ENCODE measurements around the gene CAMKMT. TPM values are rescaled to one million over a fixed set of nuclear protein-coding genes. Genes with fewer than 3 reads are reported as not detected.

Gene CAMKMT
- total RNA-seq, 2 donors from 2014 or later, result 3.6 to 4.6 TPM

- Histone ChIP-seq H3K4me3 (no peak overlapping the region), H3K4me1 (no peaks in the 10 kb centered on the region), H3K27ac (no peak overlapping the region), H3K36me3 (no peaks in the 10 kb centered on the region), H3K27me3 (no peaks in the 10 kb centered on the region), H3K9me3 (no peaks in the 10 kb centered on the region)
- no peak for DNase-seq (ENCODE audit: low spot score)
- TF ChIP-seq CTCF (IDR thresholded peaks at IDR 0.05), result no peak
These were observed 210.6 kb downstream of the CAMKMT start for GRCh38 chr2:44572196-44572900.

GRCh38 chr2:44573996-44574395 is 212.2 kb downstream of the CAMKMT start:
- Histone ChIP-seq H3K4me1 (no peaks in the 10 kb centered on the region), H3K4me3 (no peak overlapping the region), H3K27ac (no peak overlapping the region), H3K36me3 (no peaks in the 10 kb centered on the region), H3K9me3 (no peaks in the 10 kb centered on the region), H3K27me3 (no peaks in the 10 kb centered on the region)
- no peak for DNase-seq (ENCODE audit: low spot score)
- no peak for TF ChIP-seq CTCF (IDR thresholded peaks at IDR 0.05)

- Histone ChIP-seq H3K9me3 (no peaks in the 10 kb centered on the region), H3K27ac (no peak overlapping the region), H3K36me3 (no peaks in the 10 kb centered on the region), H3K27me3 (no peaks in the 10 kb centered on the region), H3K4me3 (no peak overlapping the region), H3K4me1 (no peaks in the 10 kb centered on the region)
- TF ChIP-seq CTCF (IDR thresholded peaks at IDR 0.05), result no peak
- no peak for DNase-seq (ENCODE audit: low spot score)
These were observed 216.8 kb downstream of the CAMKMT start for GRCh38 chr2:44578471-44579093.

- TF ChIP-seq CTCF (IDR thresholded peaks at IDR 0.05), result no peak
- no peaks in the 10 kb centered on the region for H3K9me3 ChIP-seq
These were observed 217.5 kb downstream of the CAMKMT start for GRCh38 chr2:44579115-44579836.

GRCh38 chr2:44579837-44580230 is 218.1 kb downstream of the CAMKMT start:
- Histone ChIP-seq H3K27ac (no peak overlapping the region), H3K4me3 (no peak overlapping the region), H3K9me3 (no peaks in the 10 kb centered on the region), H3K27me3 (no peaks in the 10 kb centered on the region), H3K4me1 (no peaks in the 10 kb centered on the region), H3K36me3 (no peaks in the 10 kb centered on the region)
- DNase-seq (ENCODE audit: low spot score), result no peak
- TF ChIP-seq CTCF (IDR thresholded peaks at IDR 0.05), result no peak

More at GRCh38 chr2:44579115-44579836, 217.5 kb downstream of the CAMKMT start:
- Histone ChIP-seq H3K27ac (no peak overlapping the region), H3K27me3 (no peaks in the 10 kb centered on the region), H3K4me3 (no peak overlapping the region), H3K4me1 (no peaks in the 10 kb centered on the region), H3K36me3 (no peaks in the 10 kb centered on the region)
- no peak for DNase-seq (ENCODE audit: low spot score)

Data from right atrium auricular region (tissue), 2 donors.